HG02642 (cell line): Measurements from ENCODE around the gene IRAK1.

Source experiments
- ATAC-seq: cut with Tn5 transposase; IDR thresholded peaks from one replicate; pipeline ENCODE4 v1.9.1; 2021; ENCODE audit warnings: mild to moderate bottlenecking; ENCODE audit not compliant: unreplicated experiment, poor library complexity

IRAK1 gene

GRCh38 chrX:154022108-154022507 is 2.4 kb upstream of the IRAK1 start:
- no peak for ATAC-seq

DNA sequence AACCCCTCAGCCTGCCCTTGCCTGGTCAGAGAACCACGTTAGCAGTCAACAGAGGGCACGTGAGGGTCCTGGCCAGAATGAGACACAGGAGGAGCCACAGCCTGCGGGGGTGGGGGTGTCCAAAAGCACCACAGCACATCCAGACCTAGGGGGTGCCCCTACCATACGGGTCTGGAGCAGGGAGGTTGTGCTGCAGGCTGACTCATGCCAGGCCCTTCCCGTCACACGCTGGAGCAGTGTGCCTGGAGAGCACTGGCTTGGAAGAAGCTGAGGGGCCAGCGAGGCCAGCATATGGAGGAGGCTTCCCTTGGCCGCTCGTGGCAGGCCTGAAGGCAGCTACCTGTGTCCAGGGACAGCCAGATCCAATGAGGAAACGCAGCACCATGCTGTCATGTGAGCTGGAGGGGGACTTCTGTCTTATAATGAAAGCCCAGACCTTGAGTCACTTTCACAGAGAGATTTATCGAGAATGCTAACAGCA is 1.5 kb upstream of the IRAK1 start:
- no peak for ATAC-seq

- ATAC-seq: no peak
These were observed 924 bp upstream of the IRAK1 start for GRCh38 chrX:154020536-154021115.

GRCh38 chrX:154019061-154019621 is 561 bp downstream of the IRAK1 start:
- peak; percentile 23 for ATAC-seq

DNA sequence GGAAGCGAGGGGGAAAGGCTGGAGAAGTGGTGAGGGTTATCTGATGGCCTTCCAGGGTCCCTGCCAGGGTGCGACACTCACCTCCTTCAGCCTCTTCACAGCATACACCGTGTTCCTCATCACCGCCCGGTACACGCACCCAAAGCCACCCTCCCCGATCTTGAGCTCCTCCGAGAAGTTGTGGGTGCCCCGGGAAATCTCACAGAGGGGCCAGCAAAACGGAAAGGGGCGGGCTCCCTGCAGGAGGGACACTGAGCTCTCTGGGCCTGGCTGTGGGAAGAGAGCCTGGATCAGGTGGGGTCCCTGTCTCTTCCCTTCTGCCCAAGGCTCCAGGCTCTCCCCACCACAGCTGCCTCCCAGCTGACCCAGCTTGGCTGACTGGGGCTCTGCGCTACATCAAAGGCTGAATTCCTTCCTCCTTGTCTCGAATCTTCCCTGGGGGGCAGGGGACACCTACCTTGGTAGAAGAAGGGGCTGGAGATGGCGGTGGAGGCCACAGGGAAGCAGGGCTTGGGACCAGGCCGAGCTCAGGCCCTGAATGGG is 1.1 kb downstream of the IRAK1 start:
- ATAC-seq: no peak

DNA sequence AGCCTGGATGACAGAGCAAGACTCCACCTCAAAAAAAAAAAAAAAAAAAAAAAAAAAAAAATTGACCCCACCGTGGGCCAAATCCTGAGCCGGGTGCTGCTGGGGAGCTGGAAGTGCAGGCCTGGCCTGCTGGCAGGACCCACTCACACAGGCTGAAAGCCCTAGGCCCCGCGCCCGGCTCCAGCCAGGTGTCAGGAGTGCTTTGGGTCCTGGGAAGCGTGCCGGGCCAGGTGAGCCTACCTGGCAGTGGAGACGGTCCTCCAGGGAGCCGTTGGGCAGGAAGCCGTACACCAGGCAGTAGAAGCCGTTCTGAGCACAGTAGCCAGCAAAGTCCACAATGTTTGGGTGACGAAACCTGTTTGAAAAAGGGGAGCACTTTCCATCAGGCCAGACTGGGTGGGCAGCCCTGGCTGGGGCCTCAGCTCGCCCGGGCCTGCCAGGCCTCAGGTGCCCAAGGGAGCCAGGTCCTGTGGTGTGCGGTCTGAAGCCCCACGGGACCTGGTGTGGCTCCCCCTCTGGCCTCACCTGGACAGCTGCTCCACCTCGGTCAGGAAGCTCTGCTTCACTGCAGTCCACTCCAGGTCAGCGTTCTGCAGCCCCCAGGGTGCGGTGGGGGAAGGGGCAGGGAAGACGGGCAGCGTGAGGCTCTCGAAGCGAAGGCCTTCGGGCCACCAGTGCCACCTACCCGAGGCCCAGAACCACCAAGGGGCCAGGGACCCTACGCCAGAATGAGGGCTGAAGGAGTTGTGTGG is 1.8 kb downstream of the IRAK1 start:
- no peak for ATAC-seq

- ATAC-seq: no peak
These were observed 3.2 kb downstream of the IRAK1 start for GRCh38 chrX:154016366-154017076.

GRCh38 chrX:154015581-154016264 is 4.0 kb downstream of the IRAK1 start:
- ATAC-seq: no peak

- no peak for ATAC-seq
These were observed 5.0 kb downstream of the IRAK1 start for GRCh38 chrX:154014429-154015380.

GRCh38 chrX:154013614-154014360 is 5.9 kb downstream of the IRAK1 start:
- ATAC-seq: peak; percentile 46

DNA sequence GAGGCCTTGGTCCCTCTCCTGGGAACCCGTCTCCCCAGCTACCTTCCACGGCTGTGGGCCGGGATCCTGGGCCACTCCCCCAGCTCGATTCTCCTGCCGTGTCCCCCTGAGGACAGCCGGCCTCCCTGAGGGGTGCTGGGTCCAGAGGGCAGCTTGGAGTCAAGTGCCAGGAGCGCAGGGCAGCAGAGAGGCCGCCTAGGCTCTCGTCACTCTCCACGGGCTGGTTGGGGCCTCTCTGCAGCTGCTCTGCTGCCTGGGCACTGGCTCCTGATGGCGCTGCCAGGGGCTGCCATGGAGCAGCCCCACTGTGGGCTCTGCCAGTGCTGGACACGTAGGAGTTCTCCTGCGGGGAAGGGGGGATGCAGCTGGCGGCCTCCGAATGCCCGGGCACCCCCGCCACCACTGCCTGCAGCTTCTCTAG is 6.7 kb downstream of the IRAK1 start:
- no peak for ATAC-seq

GRCh38 chrX:154012336-154012991 is 7.2 kb downstream of the IRAK1 start:
- no peak for ATAC-seq

- no peak for ATAC-seq
These were observed 8.0 kb downstream of the IRAK1 start for GRCh38 chrX:154011376-154012335.

DNA sequence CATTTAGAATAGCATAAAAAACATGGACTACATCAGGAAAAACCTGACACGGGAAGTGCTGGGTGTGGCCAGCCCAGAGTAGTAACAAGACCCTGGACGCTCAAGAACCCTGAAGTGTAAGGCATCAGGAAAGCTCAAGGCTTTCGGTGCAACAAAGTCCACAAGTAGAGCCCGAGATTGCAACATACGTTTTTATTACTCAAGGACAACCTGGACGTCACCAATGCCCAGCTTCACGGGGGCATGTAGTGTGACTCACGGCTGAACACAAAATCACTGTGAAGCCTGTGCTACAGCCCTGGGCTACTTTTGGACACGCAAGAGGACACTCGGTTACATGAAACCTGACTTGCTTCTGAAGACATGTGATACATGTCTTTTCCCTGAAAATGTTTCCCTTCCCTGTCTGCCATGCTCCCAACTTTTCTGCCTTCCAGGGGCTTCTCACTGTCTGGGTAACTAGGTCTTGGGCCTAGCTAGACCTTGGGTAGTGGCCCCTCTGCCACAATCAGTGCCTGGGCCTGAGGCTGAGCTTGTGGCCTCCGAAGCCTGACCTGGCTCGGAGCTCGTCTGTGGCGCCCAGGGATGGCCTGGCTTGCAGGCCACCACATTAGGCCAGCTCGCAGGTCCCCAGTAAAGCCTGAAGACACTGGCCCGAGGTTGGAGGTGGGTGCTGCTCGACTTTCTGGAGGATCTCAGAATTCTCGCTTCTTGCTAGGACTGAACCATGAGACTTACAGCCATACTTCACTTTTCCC is 9.2 kb downstream of the IRAK1 start:
- no peak for ATAC-seq

- ATAC-seq: peak; percentile 4
These were observed 11.2 kb downstream of the IRAK1 start for GRCh38 chrX:154008521-154008920.

DNA sequence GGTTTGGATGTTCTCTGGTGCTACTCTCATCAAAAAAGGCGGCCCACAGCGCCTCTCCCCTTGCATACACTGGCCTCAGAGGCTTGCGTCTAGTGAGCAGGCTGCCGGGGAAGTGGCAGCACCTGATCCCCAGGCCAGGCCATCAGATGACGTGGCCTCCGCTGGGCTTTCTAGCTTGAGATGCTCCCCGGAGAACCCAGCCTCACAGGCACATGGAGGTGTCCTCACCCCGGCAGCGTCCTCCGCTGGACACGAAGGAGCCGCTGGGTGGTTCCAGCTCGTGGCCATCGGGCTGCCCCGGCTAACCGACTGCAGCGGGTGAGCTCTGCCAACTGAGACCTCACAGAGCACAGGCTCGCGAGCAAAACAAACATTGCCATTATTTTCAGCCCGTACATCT is 12.8 kb downstream of the IRAK1 start:
- ATAC-seq: no peak
